A549 (cell line): ENCODE measurements around the gene COL7A1.

Experiments used
- E2F6 ChIP-seq: IDR thresholded peaks from 2 replicates; pipeline ENCODE4 v1.6.1; 2012; ENCODE audit warnings: low read depth, borderline replicate concordance
- EHMT2 ChIP-seq: fragments of 200-600 bp; sonication (generic); IDR thresholded peaks from 2 replicates; pipeline ENCODE4 v1.6.1; 2016; ENCODE audit warnings: antibody characterized with exemption, low read depth, mild to moderate bottlenecking, moderate library complexity
- EP300 ChIP-seq, 2 experiments: fragments of >200 bp; sonication (Bioruptor Twin); formaldehyde crosslinking; IDR thresholded peaks; 2 replicates in 1 of 2; 3 replicates in 1 of 2; pipeline ENCODE4 v1.6.1; 2016 to 2017
- HMGXB4 ChIP-seq: fragments of 250-450 bp; sonication (Bioruptor Pico); IDR thresholded peaks from 2 replicates; pipeline ENCODE4 v1.5.0; 2021; ENCODE audit warnings: mild to moderate bottlenecking, moderate library complexity, borderline replicate concordance
- MAFK ChIP-seq: fragments of 450-650 bp; IDR thresholded peaks from 2 replicates; pipeline ENCODE4 v1.6.1; 2014; ENCODE audit not compliant: partially characterized antibody
- MYC ChIP-seq: IDR thresholded peaks from 2 replicates; pipeline ENCODE4 v1.6.1; 2012; ENCODE audit warnings: mild to moderate bottlenecking, inconsistent platforms, low read length, improper control_type of control experiment, borderline replicate concordance
- NR3C1 ChIP-seq: fragments of >200 bp; sonication (Bioruptor Twin); formaldehyde crosslinking; IDR thresholded peaks from 3 replicates; pipeline ENCODE4 v1.6.1; 2017
- PHF8 ChIP-seq: fragments of 200-600 bp; sonication (generic); IDR thresholded peaks from 2 replicates; pipeline ENCODE4 v1.6.1; 2016; ENCODE audit warnings: low read depth, mild to moderate bottlenecking, antibody characterized with exemption, moderate library complexity, borderline replicate concordance
- POLR2A ChIP-seq: IDR thresholded peaks from 2 replicates; pipeline ENCODE4 v1.6.1; 2012; ENCODE audit warnings: mild to moderate bottlenecking, low read length
- SMC3 ChIP-seq: fragments of >200 bp; sonication (Bioruptor Twin); formaldehyde crosslinking; IDR thresholded peaks from 3 replicates; pipeline ENCODE4 v1.6.1; 2018; ENCODE audit warnings: inconsistent platforms
- TP53 ChIP-seq: fragments of 250-450 bp; sonication (Bioruptor Pico); IDR thresholded peaks from 2 replicates; pipeline ENCODE4 v1.5.0; 2021; ENCODE audit warnings: mild to moderate bottlenecking, moderate library complexity
- ZNF302 ChIP-seq: fragments of 250-450 bp; sonication (Bioruptor Pico); IDR thresholded peaks from 2 replicates; pipeline ENCODE4 v1.9.0; 2021; ENCODE audit warnings: inconsistent platforms, mild to moderate bottlenecking, moderate library complexity
- TF ChIP-seq, protein P1 (sequence below): fragments of >200 bp; sonication (Bioruptor Twin); formaldehyde crosslinking; IDR thresholded peaks from 3 replicates; pipeline ENCODE4 v1.5.1; 2016

GRCh38 chr3:48612309-48612708 is 17.2 kb upstream of the COL7A1 start:
- TF ChIP-seq MYC (no peak), EP300 (IDR thresholded peaks at IDR 0.05) (no peak), TP53 (CRISPR knock-in tag) (no peak), EHMT2 (no peak), ZNF302 (no peak), MAFK (no peak), POLR2A (no peak), E2F6 (no peak), HMGXB4 (CRISPR knock-in tag) (no peak), SMC3 (no peak), PHF8 (no peak), NR3C1 (no peak)
- TF ChIP-seq, protein P1, sequence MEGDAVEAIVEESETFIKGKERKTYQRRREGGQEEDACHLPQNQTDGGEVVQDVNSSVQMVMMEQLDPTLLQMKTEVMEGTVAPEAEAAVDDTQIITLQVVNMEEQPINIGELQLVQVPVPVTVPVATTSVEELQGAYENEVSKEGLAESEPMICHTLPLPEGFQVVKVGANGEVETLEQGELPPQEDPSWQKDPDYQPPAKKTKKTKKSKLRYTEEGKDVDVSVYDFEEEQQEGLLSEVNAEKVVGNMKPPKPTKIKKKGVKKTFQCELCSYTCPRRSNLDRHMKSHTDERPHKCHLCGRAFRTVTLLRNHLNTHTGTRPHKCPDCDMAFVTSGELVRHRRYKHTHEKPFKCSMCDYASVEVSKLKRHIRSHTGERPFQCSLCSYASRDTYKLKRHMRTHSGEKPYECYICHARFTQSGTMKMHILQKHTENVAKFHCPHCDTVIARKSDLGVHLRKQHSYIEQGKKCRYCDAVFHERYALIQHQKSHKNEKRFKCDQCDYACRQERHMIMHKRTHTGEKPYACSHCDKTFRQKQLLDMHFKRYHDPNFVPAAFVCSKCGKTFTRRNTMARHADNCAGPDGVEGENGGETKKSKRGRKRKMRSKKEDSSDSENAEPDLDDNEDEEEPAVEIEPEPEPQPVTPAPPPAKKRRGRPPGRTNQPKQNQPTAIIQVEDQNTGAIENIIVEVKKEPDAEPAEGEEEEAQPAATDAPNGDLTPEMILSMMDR = no peak
